HCT116 (cell line): ENCODE measurements around the gene NDE1. TPM values are rescaled to one million over a fixed set of nuclear protein-coding genes. Genes with fewer than 3 reads are reported as not detected.

ENCODE experiments used
- ATAC-seq: fragments of 200-7000 bp; cut with Tn5 transposase; 2 replicates; pipeline ENCODE4 v1.9.1; 2020; ENCODE audit warnings: mild to moderate bottlenecking, moderate library complexity
- BruUV-seq: library from RNA; stranded (reverse); fragments of 400-500 nt; replicated peaks from 2 replicates; lab custom pipeline; 2021; lab: Mats Ljungman, UMichigan
- CTCF ChIA-PET: fragments of 300-600 bp; sonication (Branson Sonifier 250); formaldehyde crosslinking; loops from one replicate; lab custom pipeline; 2021; ENCODE audit warnings: antibody characterized with exemption; lab: Charles Lee
- POLR2A ChIA-PET: fragments of 300-600, 350-600 bp; sonication (Branson Sonifier 250); formaldehyde crosslinking; loops from one replicate; lab custom pipeline; 2021; ENCODE audit warnings: antibody characterized with exemption; lab: Charles Lee
- RAD21 ChIA-PET, 2 experiments: fragments of 300-600 bp; sonication (Branson Sonifier 250); formaldehyde crosslinking; loops; one replicate each; lab custom pipeline; 2023; ENCODE audit warnings: low total read pairs in 2 of 2; ENCODE audit not compliant: uncharacterized antibody in 2 of 2, unreplicated experiment in 2 of 2, low non-redundant PET in 1 of 2; lab: Charles Lee
- DNase-seq: peaks from one replicate; pipeline ENCODE4 v3.0.0-alpha.2; 2010; ENCODE audit warnings: low read depth, low spot score
- H2AFZ ChIP-seq: fragments of 200-600 bp; shearing (Covaris generic), sonication (generic); 2 replicates; pipeline ENCODE4 v1.6.1; 2017; ENCODE audit warnings: low read depth, mixed run types, mixed read lengths, antibody characterized with exemption, low read length; ENCODE audit not compliant: poor library complexity, severe bottlenecking
- H3K27ac ChIP-seq: 2 replicates; pipeline ENCODE4 v1.5.1; 2012; ENCODE audit warnings: low read depth, low read length
- H3K27me3 ChIP-seq: fragments of 200-600 bp; sonication (generic); 2 replicates; pipeline ENCODE4 v1.6.1; 2016; ENCODE audit warnings: mixed run types, low read length, mixed read lengths; ENCODE audit not compliant: insufficient read depth
- H3K36me3 ChIP-seq, 2 experiments: fragments of 200-500 bp in 1 of 2; fragments of 200-600 bp in 1 of 2; sonication (Bioruptor generic) in 1 of 2; sonication (generic) in 1 of 2; 2 replicates each; pipeline versions ENCODE4 v1.5.1 to v1.6.1; 2014 to 2016; ENCODE audit warnings: low read length in 2 of 2, inconsistent platforms in 1 of 2, mixed read lengths in 1 of 2, mixed run types in 1 of 2; ENCODE audit not compliant: insufficient read depth in 2 of 2, control insufficient read depth in 1 of 2
- H3K4me1 ChIP-seq, 2 experiments: fragments of 200-600 bp in 1 of 2; sonication (generic) in 1 of 2; 2 replicates each; pipeline versions ENCODE4 v1.5.1 to v1.6.1; 2012 to 2017; ENCODE audit warnings: low read length in 2 of 2, inconsistent platforms in 1 of 2, mild to moderate bottlenecking in 1 of 2, mixed read lengths in 1 of 2, mixed run types in 1 of 2, moderate library complexity in 1 of 2; ENCODE audit not compliant: insufficient read depth in 2 of 2, control insufficient read depth in 1 of 2
- H3K4me2 ChIP-seq: fragments of 200-600 bp; sonication (generic); 2 replicates; pipeline ENCODE4 v1.6.1; 2017; ENCODE audit warnings: mixed run types, low read length, mixed read lengths
- H3K4me3 ChIP-seq, 2 experiments: fragments of 200-600 bp in 1 of 2; sonication (generic) in 1 of 2; replicated peaks in 1 of 2; 2 replicates each; pipeline ENCODE4 v1.5.1; 2011 to 2016; ENCODE audit warnings: low read length in 2 of 2, control low read depth in 1 of 2, low read depth in 1 of 2, mild to moderate bottlenecking in 1 of 2, mixed read lengths in 1 of 2, mixed run types in 1 of 2
- H3K79me2 ChIP-seq: fragments of 200-600 bp; sonication (generic); 2 replicates; pipeline ENCODE4 v1.6.1; 2017; ENCODE audit warnings: mild to moderate bottlenecking, mixed run types, low read length, moderate library complexity, mixed read lengths; ENCODE audit not compliant: insufficient read depth
- H3K9ac ChIP-seq: fragments of 200-600 bp; sonication (generic); 2 replicates; pipeline ENCODE4 v1.6.1; 2016; ENCODE audit warnings: low read length, mixed read lengths
- H3K9me2 ChIP-seq: fragments of 200-600 bp; sonication (generic), shearing (Covaris generic); 2 replicates; pipeline ENCODE4 v1.6.1; 2017; ENCODE audit warnings: mixed run types, mild to moderate bottlenecking, moderate library complexity; ENCODE audit not compliant: insufficient read depth
- H3K9me3 ChIP-seq, 2 experiments: fragments of 200-500 bp in 1 of 2; fragments of 200-600 bp in 1 of 2; sonication (Bioruptor generic) in 1 of 2; sonication (generic) in 1 of 2; 2 replicates each; pipeline ENCODE4 v1.6.1; 2014 to 2017; ENCODE audit warnings: low read length in 2 of 2, mixed read lengths in 2 of 2, inconsistent platforms in 1 of 2, low read depth in 1 of 2, mild to moderate bottlenecking in 1 of 2, mixed run types in 1 of 2, moderate library complexity in 1 of 2; ENCODE audit not compliant: control insufficient read depth in 1 of 2, insufficient read depth in 1 of 2
- H4K20me1 ChIP-seq: fragments of 200-600 bp; sonication (generic), shearing (Covaris generic); 2 replicates; pipeline ENCODE4 v1.6.1; 2017; ENCODE audit warnings: mixed run types, mild to moderate bottlenecking, moderate library complexity; ENCODE audit not compliant: insufficient read depth
- CBX3 ChIP-seq: IDR thresholded peaks from 2 replicates; pipeline ENCODE4 v1.6.1; 2012; ENCODE audit warnings: low read depth
- CTCF ChIP-seq, 3 experiments: fragments of 200-600 bp in 1 of 3; sonication (generic) in 1 of 3; IDR thresholded peaks in 2 of 3; conservative IDR thresholded peaks in 1 of 3; 2 replicates each; pipeline ENCODE4 v1.5.1; 2012 to 2017; ENCODE audit warnings: low read depth in 2 of 3, low read length in 2 of 3, antibody characterized with exemption in 1 of 3, borderline replicate concordance in 1 of 3, control low read depth in 1 of 3, mild to moderate bottlenecking in 1 of 3, mixed read lengths in 1 of 3, mixed run types in 1 of 3, moderate library complexity in 1 of 3; ENCODE audit not compliant: insufficient read depth in 1 of 3
- MAX ChIP-seq: IDR thresholded peaks from 2 replicates; pipeline ENCODE4 v1.6.1; 2012
- REST ChIP-seq: IDR thresholded peaks from 2 replicates; pipeline ENCODE4 v1.6.1; 2012; ENCODE audit warnings: low read depth
- ZBTB33 ChIP-seq: IDR thresholded peaks from 2 replicates; pipeline ENCODE4 v1.6.1; 2011; ENCODE audit warnings: mild to moderate bottlenecking, low read length, moderate library complexity; ENCODE audit not compliant: insufficient replicate concordance; ENCODE audit errors: extremely low read depth
- intact Hi-C: fragments of 100-400 bp; cut with micrococcal nuclease; formaldehyde crosslinking; loops from 2 replicates; pipeline ENCODE4 v1.10.0; 2022
- total RNA-seq: library from RNA; stranded (reverse); gene quantifications from one replicate; pipeline ENCODE4 v1.2.1, GENCODE V29; 2021; ENCODE audit not compliant: unreplicated experiment

Gene NDE1
- total RNA-seq, 1 experiment from 2014 or later: 103 TPM

GRCh38 chr16:15616475-15617165 lies 33.4 kb upstream of the NDE1 start:
- ATAC-seq (no peak), DNase-seq (no peak)
- Histone ChIP-seq H3K36me3 (peaks cover 26 to 30% of the 10 kb centered on the region in 2 experiments), H4K20me1 (no peaks in the 10 kb centered on the region), H3K79me2 (no peaks in the 10 kb centered on the region), H2AFZ (no peak overlapping the region), H3K9ac (no peak overlapping the region), H3K4me1 (peaks cover 14 to 39% of the 10 kb centered on the region in 2 experiments), H3K4me3 (no peak overlapping the region), H3K9me2 (no peaks in the 10 kb centered on the region), H3K27me3 (no peaks in the 10 kb centered on the region), H3K27ac (no peak overlapping the region), H3K9me3 (no peaks in the 10 kb centered on the region), H3K4me2 (no peak overlapping the region)
- RAD21 ChIA-PET: no interaction called here
- POLR2A ChIA-PET: no interaction called here
- BruUV-seq: no TSS peak
- intact Hi-C loops: no loop called here
- no peak for TF ChIP-seq ZBTB33
- TF ChIP-seq CBX3: no peak
- TF ChIP-seq MAX: no peak
- no peak for TF ChIP-seq CTCF (IDR thresholded peaks at IDR 0.05 in 2 of 3, conservative IDR thresholded peaks at IDR 0.05 in 1 of 3; ENCODE audit: borderline replicate concordance in 1 of 3, insufficient read depth in 1 of 3, low read depth in 2 of 3, low read length in 2 of 3)
- no peak for TF ChIP-seq REST
- CTCF ChIA-PET: no interaction called here
